GM12864 (cell line): ENCODE measurements around the gene UBALD2.

Experiments
- DNase-seq: peaks from one replicate; pipeline ENCODE4 v3.0.0-alpha.2; 2011; ENCODE audit warnings: low read depth
- H3K4me3 ChIP-seq: 2 replicates; pipeline ENCODE4 v1.5.1; 2011; ENCODE audit warnings: mild to moderate bottlenecking, low read depth, low read length, control low read depth
- CTCF ChIP-seq: IDR thresholded peaks from 2 replicates; pipeline ENCODE4 v1.5.1; 2011; ENCODE audit warnings: low read depth, mild to moderate bottlenecking, moderate library complexity, low read length, control low read depth, inconsistent platforms; ENCODE audit errors: missing control alignments

The UBALD2 gene

GRCh38 chr17:76268015-76268749 lies 3.0 kb downstream of the UBALD2 start:
- H3K4me3 ChIP-seq, result peak overlapping the region; percentile 83
- no peak for TF ChIP-seq CTCF
- DNase-seq, result no peak

- DNase-seq, result no peak
- TF ChIP-seq CTCF, result no peak
- peak overlapping the region; percentile 45 for H3K4me3 ChIP-seq
Observed at GRCh38 chr17:76268991-76269981, 4.1 kb downstream of the UBALD2 start.

GRCh38 chr17:76270127-76270592 lies 5.0 kb downstream of the UBALD2 start:
- TF ChIP-seq CTCF, result no peak
- no peak for DNase-seq
- peak overlapping the region; percentile 65 for H3K4me3 ChIP-seq

GRCh38 chr17:76270770-76271668 lies 5.9 kb downstream of the UBALD2 start:
- TF ChIP-seq CTCF, result no peak
- H3K4me3 ChIP-seq, result peak overlapping the region; percentile 65
- no peak for DNase-seq

- peak; percentile 87 for DNase-seq
- no peak for TF ChIP-seq CTCF
- H3K4me3 ChIP-seq, result peak overlapping the region; percentile 65
Observed at GRCh38 chr17:76271669-76272540, 6.8 kb downstream of the UBALD2 start.
